HUES6 (cell line): ENCODE data around the gene EMP1.

Source experiments
- H3K27ac ChIP-seq: 2 replicates; pipeline ENCODE4 v1.7.0; 2013; ENCODE audit warnings: low read depth, mild to moderate bottlenecking, low read length, inconsistent platforms
- H3K27me3 ChIP-seq: 2 replicates; pipeline ENCODE4 v1.6.1; 2013; ENCODE audit warnings: low read length; ENCODE audit not compliant: control insufficient read depth, insufficient read depth
- H3K36me3 ChIP-seq: 2 replicates; pipeline ENCODE4 v1.6.1; 2013; ENCODE audit warnings: low read length; ENCODE audit not compliant: control insufficient read depth, insufficient read depth
- H3K4me1 ChIP-seq: 2 replicates; pipeline ENCODE4 v1.6.1; 2013; ENCODE audit warnings: low read length; ENCODE audit not compliant: control insufficient read depth, insufficient read depth
- H3K4me3 ChIP-seq: 2 replicates; pipeline ENCODE4 v1.5.1; 2013; ENCODE audit warnings: low read depth, low read length
- H3K9ac ChIP-seq: one replicate; pipeline ENCODE4 v1.6.1; 2013; ENCODE audit warnings: mild to moderate bottlenecking, low read length
- H3K9me3 ChIP-seq: 2 replicates; pipeline ENCODE4 v1.6.1; 2013; ENCODE audit warnings: low read depth, low read length; ENCODE audit not compliant: control insufficient read depth, insufficient read depth

EMP1 gene

DNA sequence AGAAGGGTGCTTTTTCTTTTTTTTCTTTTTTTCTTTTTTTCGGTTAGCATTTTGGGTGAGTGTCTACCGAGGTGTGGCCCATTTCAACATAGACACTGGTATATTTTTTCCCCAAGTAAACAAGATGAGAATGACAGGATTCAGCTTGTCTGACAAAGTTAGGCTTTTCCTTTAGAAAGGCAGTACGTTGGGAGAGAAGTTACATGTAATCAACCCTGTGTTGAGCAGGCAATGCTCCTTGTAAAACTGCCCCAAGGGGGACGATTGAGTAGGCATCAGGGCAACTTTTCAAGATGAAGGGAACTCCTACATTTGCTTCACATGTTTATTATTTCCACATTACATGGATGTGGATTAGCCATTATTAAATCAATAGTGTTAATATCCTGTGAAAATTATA, 1.7 kb downstream of the EMP1 start:
- Histone ChIP-seq H3K9me3 (no peaks in the 10 kb centered on the region), H3K9ac (no peak overlapping the region), H3K36me3 (no peaks in the 10 kb centered on the region), H3K27ac (no peak overlapping the region), H3K4me1 (peaks cover 29% of the 10 kb centered on the region), H3K4me3 (no peak overlapping the region), H3K27me3 (0 out of 2 replicates have a peak, but pooled peaks cover 4% of the 10 kb centered on the region)

DNA sequence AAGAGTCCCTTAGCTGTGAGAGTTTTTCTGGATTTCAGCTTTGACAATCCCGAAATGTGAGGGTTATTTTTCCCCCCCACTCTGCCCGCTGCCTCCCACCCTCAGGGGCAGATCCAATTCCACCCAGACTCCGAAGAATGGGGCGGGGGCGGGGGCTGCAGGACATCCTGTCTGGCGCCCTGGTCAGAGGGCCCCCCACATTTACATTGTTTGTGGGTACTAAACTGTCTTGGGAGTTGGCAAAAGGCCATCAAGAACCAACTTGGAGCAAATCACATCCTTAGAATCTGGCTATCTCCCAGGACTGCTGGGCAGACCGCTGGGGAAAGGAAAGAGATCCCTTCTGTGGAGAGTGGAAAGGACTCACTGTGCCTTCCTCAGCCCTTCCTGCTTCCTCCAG, 2.4 kb downstream of the EMP1 start:
- no peak overlapping the region for H3K27ac ChIP-seq
- peaks cover 36% of the 10 kb centered on the region for H3K4me1 ChIP-seq
- H3K27me3 ChIP-seq = 0 out of 2 replicates have a peak, but pooled peaks cover 4% of the 10 kb centered on the region
- no peaks in the 10 kb centered on the region for H3K36me3 ChIP-seq
- H3K9me3 ChIP-seq = no peaks in the 10 kb centered on the region
- no peak overlapping the region for H3K4me3 ChIP-seq
- H3K9ac ChIP-seq = no peak overlapping the region

DNA sequence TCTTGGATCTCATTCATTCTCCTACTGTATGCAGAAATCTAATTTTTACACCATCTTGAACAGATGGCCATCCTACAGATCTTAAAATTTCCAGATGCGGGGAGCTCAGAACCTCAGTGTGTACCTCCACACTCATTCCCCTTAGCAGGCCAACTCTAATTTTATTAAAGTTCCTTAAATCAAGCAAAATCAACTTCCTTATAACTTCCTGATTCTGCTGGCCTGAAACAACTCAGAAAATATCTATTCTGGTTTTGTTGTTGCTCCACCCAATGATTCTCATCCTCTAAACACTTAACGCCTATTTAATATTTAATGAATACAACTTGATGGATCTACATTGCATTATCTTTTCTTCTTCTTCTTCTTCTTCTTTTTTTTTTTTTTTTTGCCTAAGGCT, 3.1 kb downstream of the EMP1 start:
- Histone ChIP-seq H3K9ac (no peak overlapping the region), H3K27me3 (0 out of 2 replicates have a peak, but pooled peaks cover 4% of the 10 kb centered on the region), H3K4me3 (no peak overlapping the region), H3K9me3 (no peaks in the 10 kb centered on the region), H3K27ac (no peak overlapping the region), H3K4me1 (peaks cover 37% of the 10 kb centered on the region), H3K36me3 (no peaks in the 10 kb centered on the region)

DNA sequence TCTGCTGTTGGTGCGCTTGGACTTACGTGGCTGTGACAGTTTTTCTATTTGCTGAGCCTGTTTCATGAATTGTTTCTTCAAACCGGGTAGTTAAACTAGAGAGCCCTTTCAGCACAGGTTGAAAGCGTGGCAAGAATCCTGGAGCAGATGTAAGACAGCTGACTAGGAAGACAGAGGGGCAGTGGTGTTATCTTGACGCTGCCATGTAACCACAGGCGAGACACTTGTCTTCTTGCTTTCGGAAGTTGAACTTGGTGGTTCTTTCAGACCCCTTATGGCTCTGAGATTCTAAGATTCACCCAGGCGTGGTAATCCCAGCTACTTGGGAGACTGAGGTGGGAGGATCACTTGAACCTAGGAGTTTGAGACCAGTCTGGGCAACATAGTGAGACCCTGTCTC, 4.3 kb downstream of the EMP1 start:
- Histone ChIP-seq H3K27ac (no peak overlapping the region), H3K9ac (no peak overlapping the region), H3K9me3 (no peaks in the 10 kb centered on the region), H3K36me3 (no peaks in the 10 kb centered on the region), H3K4me1 (peaks cover 37% of the 10 kb centered on the region), H3K27me3 (0 out of 2 replicates have a peak, but pooled peaks cover 4% of the 10 kb centered on the region), H3K4me3 (no peak overlapping the region)

DNA sequence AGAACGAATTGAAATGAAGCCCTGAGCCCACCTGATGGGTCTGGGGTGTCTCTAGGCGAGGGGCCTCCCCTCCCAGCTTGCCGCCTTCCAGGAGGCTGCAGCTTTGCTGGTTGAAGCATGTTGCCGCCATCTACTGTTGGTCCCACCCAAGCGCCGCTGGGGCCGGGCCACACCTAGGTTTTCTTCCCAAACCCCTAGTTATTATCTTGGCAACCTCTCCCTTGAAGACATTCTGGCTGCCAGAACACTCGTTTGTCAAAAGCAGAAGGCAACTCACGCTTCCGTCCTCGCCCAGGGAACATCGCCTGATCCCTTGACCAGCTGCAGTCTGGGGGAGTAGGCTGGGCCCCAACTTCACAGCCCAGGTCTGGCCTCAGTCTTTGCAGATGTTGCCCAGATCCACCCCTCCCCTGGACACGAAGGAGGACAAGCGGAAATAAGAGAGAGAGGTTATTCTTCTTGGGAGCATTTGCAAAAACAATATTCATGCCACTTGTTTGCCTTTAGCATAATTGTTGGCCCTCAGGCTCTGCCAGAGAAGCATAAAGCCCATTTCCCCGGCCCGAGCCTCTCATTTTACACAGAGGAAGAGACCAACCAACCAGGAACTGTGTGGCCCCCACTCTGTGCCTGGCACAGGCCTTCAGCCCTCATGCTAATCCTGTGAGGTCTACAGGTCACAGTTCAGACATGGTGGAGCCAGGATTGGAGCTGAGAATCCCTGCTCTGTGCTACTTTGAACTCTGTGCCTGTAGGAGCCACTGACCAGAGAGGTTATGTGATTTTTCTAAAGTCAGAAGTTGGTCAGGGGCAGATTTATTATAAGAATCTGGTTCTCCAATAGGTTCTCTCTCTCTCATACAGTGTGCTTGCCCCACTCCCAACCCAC, 6.8 kb downstream of the EMP1 start:
- H3K27me3 ChIP-seq = 0 out of 2 replicates have a peak, but pooled peaks cover 4% of the 10 kb centered on the region
- peaks cover 39% of the 10 kb centered on the region for H3K4me1 ChIP-seq
- no peak overlapping the region for H3K4me3 ChIP-seq
- no peak overlapping the region for H3K27ac ChIP-seq
- H3K36me3 ChIP-seq = no peaks in the 10 kb centered on the region
- no peak overlapping the region for H3K9ac ChIP-seq
- H3K9me3 ChIP-seq = no peaks in the 10 kb centered on the region

DNA sequence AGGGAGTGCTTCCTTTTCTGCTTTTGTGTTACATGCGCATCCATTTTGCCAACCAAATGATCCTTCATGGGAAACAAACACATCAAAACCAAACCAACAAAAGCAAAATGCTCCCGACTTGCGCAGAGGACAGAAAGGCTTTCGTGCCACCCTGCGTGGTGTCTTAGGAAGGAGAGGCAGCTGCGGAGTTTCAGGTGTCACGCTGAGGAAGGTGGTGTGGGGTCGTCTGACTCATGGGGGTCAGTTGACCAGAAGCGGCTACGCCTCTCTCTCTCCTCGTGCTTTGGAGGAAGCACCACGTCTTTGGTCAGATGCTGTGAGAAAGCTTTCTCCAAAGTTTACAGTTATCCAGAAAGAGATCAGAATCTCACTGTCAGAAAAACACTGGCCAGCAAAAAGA, 7.9 kb downstream of the EMP1 start:
- no peak overlapping the region; the same call in 1 of the 2 replicates for H3K4me3 ChIP-seq

DNA sequence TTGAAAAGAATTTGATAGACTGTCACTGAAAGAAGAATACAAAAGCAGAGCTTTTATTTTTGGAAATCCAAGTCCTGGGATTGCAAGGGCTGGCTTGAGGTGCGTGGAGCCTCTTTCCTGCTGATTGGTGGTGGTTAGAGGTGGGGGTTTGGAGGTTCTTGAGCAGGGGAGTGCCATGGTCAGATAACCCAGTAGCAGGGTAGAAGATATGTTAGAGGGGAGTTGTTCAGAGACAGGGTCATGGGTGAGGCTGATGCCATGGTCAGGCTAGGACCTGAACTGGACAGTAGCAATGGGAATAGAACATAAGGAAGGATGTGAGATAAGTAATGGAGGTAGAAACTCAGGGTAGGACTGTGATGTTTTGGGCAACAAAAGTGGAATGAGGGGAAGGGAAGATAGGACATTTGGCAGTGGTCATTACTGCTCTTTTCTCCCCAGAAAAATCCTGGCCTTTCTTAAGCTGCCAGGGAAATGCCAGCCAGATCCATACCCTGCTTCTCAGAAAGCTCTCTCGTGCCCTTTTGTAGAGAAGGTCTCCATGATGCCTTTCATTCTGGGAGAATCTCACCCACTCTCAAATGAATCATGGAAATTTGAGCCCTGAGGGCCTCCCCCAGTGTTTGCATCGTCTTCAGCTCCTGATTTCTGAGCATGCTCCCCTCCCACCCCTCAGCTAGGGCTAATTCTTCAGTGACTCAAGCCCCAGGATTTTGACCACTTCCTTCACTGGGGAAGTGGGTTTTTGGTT, 9.5 kb downstream of the EMP1 start:
- peaks cover 56% of the 10 kb centered on the region for H3K4me1 ChIP-seq
- H3K36me3 ChIP-seq = no peaks in the 10 kb centered on the region
- 0 out of 2 replicates have a peak, but pooled peaks cover 4% of the 10 kb centered on the region for H3K27me3 ChIP-seq
- H3K9me3 ChIP-seq = no peaks in the 10 kb centered on the region
- no peak overlapping the region for H3K27ac ChIP-seq
- no peak overlapping the region for H3K4me3 ChIP-seq
- no peak overlapping the region for H3K9ac ChIP-seq

More for the DNA sequence above, 7.9 kb downstream of the EMP1 start:
- peaks cover 44% of the 10 kb centered on the region for H3K4me1 ChIP-seq
- no peak overlapping the region for H3K9ac ChIP-seq
- no peaks in the 10 kb centered on the region for H3K9me3 ChIP-seq
- 0 out of 2 replicates have a peak, but pooled peaks cover 4% of the 10 kb centered on the region for H3K27me3 ChIP-seq
- no peaks in the 10 kb centered on the region for H3K36me3 ChIP-seq
- H3K27ac ChIP-seq = no peak overlapping the region

DNA sequence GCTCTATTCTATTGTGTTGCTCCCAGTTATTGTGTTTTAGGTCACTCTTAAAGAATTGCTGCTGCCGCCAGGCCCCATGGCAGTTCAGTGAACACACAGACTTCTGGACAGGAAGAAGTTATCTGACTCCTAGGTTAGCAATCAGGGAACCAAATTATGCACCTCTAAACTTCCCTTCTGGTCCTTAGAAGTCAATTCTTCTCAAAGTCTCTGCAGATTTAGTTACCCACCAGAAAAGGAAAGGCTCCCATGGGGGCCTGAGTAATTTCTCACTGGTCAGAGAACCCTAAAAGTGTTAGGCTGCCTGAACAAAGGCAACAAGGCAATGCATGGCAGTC, 10.0 kb downstream of the EMP1 start:
- Histone ChIP-seq H3K4me3 (no peak overlapping the region), H3K36me3 (no peaks in the 10 kb centered on the region), H3K9ac (peak overlapping the region; percentile 17), H3K4me1 (peaks cover 60% of the 10 kb centered on the region), H3K27me3 (0 out of 2 replicates have a peak, but pooled peaks cover 2% of the 10 kb centered on the region), H3K27ac (no peak overlapping the region), H3K9me3 (no peaks in the 10 kb centered on the region)

DNA sequence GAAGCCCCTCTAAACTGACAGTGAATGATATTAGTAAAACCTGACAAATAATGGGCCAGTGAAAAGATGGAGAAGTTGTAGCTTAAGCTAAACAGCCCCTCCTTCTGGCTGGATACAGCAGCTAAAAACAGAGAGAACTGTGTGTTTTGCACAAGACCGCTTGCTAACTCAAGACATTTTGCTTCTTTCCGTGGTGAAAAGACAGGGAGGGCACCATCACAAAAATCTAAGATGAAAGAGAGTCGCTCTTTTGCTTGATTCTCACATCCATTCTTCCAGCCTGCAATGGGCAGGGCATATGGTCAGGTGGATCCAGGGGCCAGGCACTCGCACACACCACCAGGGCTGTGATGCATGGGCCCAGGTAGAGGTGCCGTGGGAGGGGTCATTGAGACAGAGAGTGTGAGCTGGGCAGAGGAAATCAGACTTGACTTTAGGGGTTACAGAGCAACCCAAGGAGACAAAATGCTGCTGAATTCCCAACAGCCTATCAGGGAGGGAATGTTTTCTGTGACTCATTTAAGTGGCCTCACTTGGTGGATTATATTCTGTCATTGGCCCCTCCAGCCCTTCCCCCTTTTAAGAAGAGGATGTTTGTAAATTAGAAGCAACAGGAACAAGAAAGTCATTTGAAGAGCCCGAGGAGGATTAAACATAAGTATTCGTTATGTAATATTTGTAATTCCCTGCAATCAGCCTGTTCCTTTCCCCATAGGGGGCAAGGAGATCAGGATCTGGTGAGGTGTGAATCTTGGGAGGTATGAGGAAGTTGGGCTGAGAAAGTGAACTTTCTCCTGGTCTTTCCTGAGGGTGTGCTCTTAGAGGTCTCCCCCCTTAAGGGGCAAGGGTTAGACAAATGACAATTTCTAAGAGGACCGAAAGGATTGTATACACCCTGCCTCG, 12.3 kb downstream of the EMP1 start:
- Histone ChIP-seq H3K4me1 (peaks cover 52% of the 10 kb centered on the region), H3K36me3 (no peaks in the 10 kb centered on the region), H3K9me3 (no peaks in the 10 kb centered on the region), H3K9ac (no peak overlapping the region), H3K27ac (no peak overlapping the region), H3K4me3 (no peak overlapping the region), H3K27me3 (no peaks in the 10 kb centered on the region)

DNA sequence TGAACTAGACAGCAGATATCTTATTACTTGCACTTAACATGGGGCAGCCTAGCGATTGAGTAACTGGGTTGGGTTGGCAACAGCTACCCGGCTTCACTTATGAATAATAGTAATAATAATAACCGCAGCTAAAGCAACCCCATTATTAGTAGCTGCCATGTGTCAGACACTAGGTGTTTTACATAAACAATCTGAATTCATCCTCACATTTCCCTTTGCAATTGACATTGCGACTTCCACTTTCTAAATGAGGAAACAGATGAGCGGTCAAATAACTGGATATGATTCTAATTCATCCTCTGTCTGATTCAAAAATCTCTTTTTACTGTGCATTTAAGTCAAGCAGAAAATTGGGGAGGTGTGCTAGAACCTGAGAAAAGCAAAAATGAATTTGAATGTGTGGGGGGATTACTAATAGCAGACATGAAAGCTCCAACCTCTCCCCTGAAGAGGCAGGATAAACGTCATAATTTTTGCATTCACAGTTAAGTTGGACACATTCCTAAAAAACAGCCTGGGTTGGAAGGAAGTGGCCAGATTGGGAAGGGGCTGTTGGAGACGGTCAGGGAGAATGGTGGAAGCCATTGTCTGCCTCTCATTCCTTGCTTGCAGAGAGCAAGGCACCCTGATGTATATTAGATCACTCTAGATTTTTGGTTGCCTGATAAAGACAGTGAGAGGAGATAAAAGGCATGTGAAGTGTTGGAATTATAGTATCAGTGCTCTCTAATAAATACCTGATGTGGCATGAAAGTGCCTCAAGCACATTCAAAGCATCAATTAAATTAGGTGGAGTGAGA, 13.1 kb downstream of the EMP1 start:
- Histone ChIP-seq H3K4me1 (peaks cover 44% of the 10 kb centered on the region), H3K9ac (no peak overlapping the region), H3K36me3 (no peaks in the 10 kb centered on the region), H3K27ac (no peak overlapping the region), H3K27me3 (no peaks in the 10 kb centered on the region), H3K9me3 (no peaks in the 10 kb centered on the region), H3K4me3 (no peak overlapping the region)
